ENCODE measurements around the gene GNRHR.
"Not testable (repeated sequence)": the region's sequence is repeated elsewhere in the genome, so short reads cannot be mapped to it uniquely, and the experiment has no call there.

Gene GNRHR

GRCh38 chr4:67754288-67754687, at the start of gene GNRHR:
TSS of gene GNRHR (minus strand) at chr4:67754388. CDS start at chr4:67754335, 53 bp downstream.
- no peak for DNase-seq

GRCh38 chr4:67796810-67797209, 42.6 kb upstream of the GNRHR start:
- DNase-seq: no peak

GRCh38 chr4:67790721-67791120, 36.5 kb upstream of the GNRHR start:
- no peak for DNase-seq

- no peak for DNase-seq
Observed at GRCh38 chr4:67787311-67787710, 33.1 kb upstream of the GNRHR start.

GRCh38 chr4:67785528-67785927, 31.3 kb upstream of the GNRHR start:
- DNase-seq: no peak

GRCh38 chr4:67779631-67780030, 25.4 kb upstream of the GNRHR start:
- DNase-seq: no peak

GRCh38 chr4:67776746-67777145, 22.6 kb upstream of the GNRHR start:
- DNase-seq: no peak

- no peak for DNase-seq
Observed at GRCh38 chr4:67770422-67770821, 16.2 kb upstream of the GNRHR start.

- DNase-seq: peak; percentile 36
Observed at GRCh38 chr4:67765928-67766327, 11.7 kb upstream of the GNRHR start.

- no peak for DNase-seq
Observed at GRCh38 chr4:67765401-67765800, 11.2 kb upstream of the GNRHR start.

- no peak for DNase-seq
Observed at GRCh38 chr4:67764183-67764582, 10.0 kb upstream of the GNRHR start.

- DNase-seq: peak; percentile 10
Observed at GRCh38 chr4:67762086-67762485, 7.9 kb upstream of the GNRHR start.

GRCh38 chr4:67756991-67757390, 2.8 kb upstream of the GNRHR start:
- DNase-seq: not testable (repeated sequence)

- DNase-seq: no peak
Observed at GRCh38 chr4:67755974-67756373, 1.8 kb upstream of the GNRHR start.

- DNase-seq: peak; percentile 20
Observed at GRCh38 chr4:67751260-67751659, 2.9 kb downstream of the GNRHR start.

GRCh38 chr4:67750691-67751090, 3.5 kb downstream of the GNRHR start:
- no peak for DNase-seq

- DNase-seq: no peak
Observed at GRCh38 chr4:67749286-67749685, 4.9 kb downstream of the GNRHR start.

GRCh38 chr4:67746797-67747495, 7.2 kb downstream of the GNRHR start:
- DNase-seq: peak; percentile 38

GRCh38 chr4:67744561-67745283, 9.5 kb downstream of the GNRHR start:
- peak; percentile 56 for DNase-seq

- DNase-seq: no peak
Observed at GRCh38 chr4:67743194-67743593, 11.0 kb downstream of the GNRHR start.

GRCh38 chr4:67736262-67736661, 17.9 kb downstream of the GNRHR start:
- no peak for DNase-seq

- DNase-seq: no peak
Observed at GRCh38 chr4:67735325-67735724, 18.9 kb downstream of the GNRHR start.

- DNase-seq: not testable (repeated sequence)
Observed at GRCh38 chr4:67730511-67730910, 23.7 kb downstream of the GNRHR start.

GRCh38 chr4:67727124-67727850, 26.9 kb downstream of the GNRHR start:
- peak; percentile 67 for DNase-seq
